Kidney (tissue), 14 donors: ENCODE data around the gene CD69. TPM values are rescaled to one million over a fixed set of nuclear protein-coding genes. Genes with fewer than 3 reads are reported as not detected.

Experiments
- DNase-seq, 5 donors: peaks; one replicate each; pipeline ENCODE4 v3.0.0-alpha.2; 2013 to 2020
- FAIRE-seq: peaks from 2 replicates; lab custom pipeline; 2012; peaks lifted over from hg19 to GRCh38; lab: Jason Lieb, UNC
- H3K27ac ChIP-seq, 2 donors: one replicate each; pipeline ENCODE4 v1.7.0; 2013; ENCODE audit warnings: low read depth in 2 of 2, low read length in 2 of 2, inconsistent platforms in 1 of 2
- H3K27me3 ChIP-seq: one replicate; pipeline ENCODE4 v1.7.1; 2013; ENCODE audit warnings: low read length, inconsistent platforms; ENCODE audit not compliant: control insufficient read depth, insufficient read depth
- H3K36me3 ChIP-seq, 3 donors: one replicate each; pipeline versions ENCODE4 v1.7.0 to v1.7.1; 2013; ENCODE audit warnings: low read length in 3 of 3, control low read depth in 1 of 3, inconsistent platforms in 1 of 3; ENCODE audit not compliant: insufficient read depth in 3 of 3, control insufficient read depth in 2 of 3
- H3K4me1 ChIP-seq, 3 donors: one replicate each; pipeline versions ENCODE4 v1.7.0 to v1.7.1; 2013; ENCODE audit warnings: low read length in 3 of 3, inconsistent platforms in 1 of 3, low read depth in 1 of 3; ENCODE audit not compliant: control insufficient read depth in 2 of 3, insufficient read depth in 2 of 3
- H3K4me3 ChIP-seq, 3 donors: one replicate each; pipeline versions ENCODE4 v1.7.0 to v1.8.1; 2013; ENCODE audit warnings: low read length in 3 of 3, control low read depth in 1 of 3, inconsistent platforms in 1 of 3
- H3K9ac ChIP-seq, 3 donors: one replicate each; pipeline versions ENCODE4 v1.7.0 to v1.7.1; 2013; ENCODE audit warnings: low read length in 3 of 3, control low read depth in 1 of 3, inconsistent platforms in 1 of 3
- H3K9me3 ChIP-seq, 3 donors: one replicate each; pipeline versions ENCODE4 v1.7.0 to v1.7.1; 2013; ENCODE audit warnings: low read length in 3 of 3, control low read depth in 1 of 3, inconsistent platforms in 1 of 3; ENCODE audit not compliant: control insufficient read depth in 2 of 3, insufficient read depth in 1 of 3
- intact Hi-C: fragments of 100-400 bp; cut with DNase I; formaldehyde crosslinking; loops from one replicate; pipeline ENCODE4 v1.11.1; 2022
- polyA plus RNA-seq: library from polyadenylated mRNA; stranded (reverse); fragments of 350-450 nt; fragmentation: Illumina TruSeq; extraction: RNeasy Lipid Tissue Mini Kit (QIAGEN cat#74804); gene quantifications from one replicate; pipeline ENCODE4 v1.2.3, GENCODE V29; 2014; ENCODE audit warnings: low read depth, low replicate concordance; ENCODE audit not compliant: insufficient read depth
- total RNA-seq: library from RNA; stranded (reverse); fragmentation: NEBNext Ultra II Directional; extraction: Animal tissue kit (Norgen Biotek cat#: 25700); gene quantifications from one replicate; pipeline ENCODE4 v1.2.1, GENCODE V29; 2021
- TF ChIP-seq, protein P1 (sequence below): IDR thresholded peaks from 3 replicates; pipeline ENCODE4 v1.5.1; 2012; ENCODE audit warnings: mild to moderate bottlenecking, moderate library complexity, borderline replicate concordance; ENCODE audit not compliant: insufficient read depth; ENCODE audit errors: extremely low read depth
- donor health status: control.
- donor health status: control.
- donor health status: control.
- donor health status: control.
- donor health status: control.
- donor health status: DM: yes; HTN: yes; CAD: no.
- donor health status: Normal renal cell carcinoma (clear cell type).

The CD69 gene
- total and polyA plus RNA-seq, 2 donors from 2014 or later = 2.2 to 25.0 TPM

DNA sequence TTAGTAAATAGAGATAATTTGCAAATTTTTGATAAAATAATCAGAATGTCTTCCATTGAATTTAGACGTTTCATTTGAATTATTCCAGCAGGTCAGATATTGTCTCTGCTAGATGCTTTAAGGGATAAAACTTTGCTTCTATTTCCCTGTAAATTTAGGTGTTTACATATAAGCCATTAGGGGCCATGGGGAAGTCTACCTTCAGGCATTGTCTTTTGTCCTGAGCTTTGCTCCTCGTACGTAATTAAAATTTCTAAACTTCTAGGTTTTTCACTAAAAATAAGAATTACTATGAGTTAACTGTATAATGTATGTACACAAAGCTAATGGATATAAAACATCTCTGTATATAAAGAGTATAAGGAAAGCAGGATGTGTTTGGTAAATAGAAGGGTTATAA, 24.1 kb upstream of the CD69 start:
- FAIRE-seq (no peak), DNase-seq (no peak)
- intact Hi-C loops = no loop called here
- Histone ChIP-seq H3K27me3 (no peaks in the 10 kb centered on the region), H3K9ac (no peak overlapping the region), H3K4me1 (no peaks in the 10 kb centered on the region), H3K4me3 (no peak overlapping the region), H3K27ac (no peak overlapping the region), H3K9me3 (no peaks in the 10 kb centered on the region), H3K36me3 (no peaks in the 10 kb centered on the region)
- TF ChIP-seq, protein P1, sequence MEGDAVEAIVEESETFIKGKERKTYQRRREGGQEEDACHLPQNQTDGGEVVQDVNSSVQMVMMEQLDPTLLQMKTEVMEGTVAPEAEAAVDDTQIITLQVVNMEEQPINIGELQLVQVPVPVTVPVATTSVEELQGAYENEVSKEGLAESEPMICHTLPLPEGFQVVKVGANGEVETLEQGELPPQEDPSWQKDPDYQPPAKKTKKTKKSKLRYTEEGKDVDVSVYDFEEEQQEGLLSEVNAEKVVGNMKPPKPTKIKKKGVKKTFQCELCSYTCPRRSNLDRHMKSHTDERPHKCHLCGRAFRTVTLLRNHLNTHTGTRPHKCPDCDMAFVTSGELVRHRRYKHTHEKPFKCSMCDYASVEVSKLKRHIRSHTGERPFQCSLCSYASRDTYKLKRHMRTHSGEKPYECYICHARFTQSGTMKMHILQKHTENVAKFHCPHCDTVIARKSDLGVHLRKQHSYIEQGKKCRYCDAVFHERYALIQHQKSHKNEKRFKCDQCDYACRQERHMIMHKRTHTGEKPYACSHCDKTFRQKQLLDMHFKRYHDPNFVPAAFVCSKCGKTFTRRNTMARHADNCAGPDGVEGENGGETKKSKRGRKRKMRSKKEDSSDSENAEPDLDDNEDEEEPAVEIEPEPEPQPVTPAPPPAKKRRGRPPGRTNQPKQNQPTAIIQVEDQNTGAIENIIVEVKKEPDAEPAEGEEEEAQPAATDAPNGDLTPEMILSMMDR = no peak

DNA sequence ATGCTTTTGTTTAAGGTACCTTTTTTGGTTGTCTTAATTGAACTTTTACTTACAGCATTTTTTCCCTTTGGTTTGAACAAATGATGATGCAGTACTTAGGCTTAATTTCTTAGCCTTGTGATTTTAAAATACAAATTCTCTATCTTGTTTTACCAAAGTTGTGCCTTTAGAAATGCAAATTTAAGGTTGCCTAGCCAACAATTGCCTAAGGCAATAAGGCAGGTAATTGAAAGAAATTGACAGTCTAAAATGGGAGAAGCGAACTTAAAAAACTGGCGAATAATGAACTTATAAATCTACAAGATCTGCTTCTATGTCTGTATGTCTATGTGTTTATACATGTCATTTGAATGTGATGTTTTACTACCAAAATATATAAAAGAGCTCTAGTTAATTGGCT, 23.6 kb upstream of the CD69 start:
- Histone ChIP-seq H3K27me3 (no peaks in the 10 kb centered on the region), H3K36me3 (no peaks in the 10 kb centered on the region), H3K27ac (no peak overlapping the region), H3K9ac (no peak overlapping the region), H3K4me3 (no peak overlapping the region), H3K9me3 (no peaks in the 10 kb centered on the region), H3K4me1 (no peaks in the 10 kb centered on the region)
- intact Hi-C loops = no loop called here
- no peak for DNase-seq
- FAIRE-seq = no peak
- TF ChIP-seq, protein P1 = no peak

DNA sequence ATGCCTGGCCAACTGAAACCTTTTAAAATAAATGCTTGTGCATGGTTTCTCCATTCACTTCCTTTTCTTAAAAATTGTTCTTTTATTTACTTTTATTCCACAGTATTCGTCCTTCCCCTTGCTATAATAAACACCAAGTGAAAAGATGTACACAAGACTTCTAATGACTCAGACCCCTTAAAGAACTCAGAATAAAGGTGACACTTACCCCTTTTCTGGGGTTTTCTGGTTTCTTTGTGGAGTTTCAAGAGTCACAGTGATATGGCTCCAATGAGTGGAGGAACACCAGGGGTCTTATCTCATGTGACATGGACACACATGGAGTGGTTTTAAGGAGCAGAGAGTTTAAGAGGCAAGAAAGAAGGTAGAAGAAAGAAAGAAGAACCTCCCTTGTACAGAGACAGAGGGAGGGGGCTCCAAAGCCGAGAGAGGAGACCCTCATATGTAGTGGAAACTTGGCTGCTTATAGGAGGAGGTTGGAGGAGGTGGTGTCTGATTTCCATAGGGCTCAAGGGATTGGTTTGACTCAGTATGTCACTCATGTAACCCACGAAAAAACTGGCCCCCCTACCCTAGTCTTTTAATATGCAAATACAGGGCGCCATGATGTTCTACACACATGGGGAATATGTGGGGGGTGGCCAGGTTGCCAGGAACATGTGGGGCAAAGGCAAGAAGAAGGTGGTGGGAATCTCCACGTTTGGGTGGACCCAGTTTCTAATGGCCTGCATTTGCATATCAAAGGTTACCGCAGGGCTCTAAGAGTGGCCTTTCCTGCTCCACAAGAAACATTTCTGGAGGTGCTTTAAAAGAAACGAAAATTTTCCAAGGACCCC, 22.1 kb upstream of the CD69 start:
- no peak for FAIRE-seq
- Histone ChIP-seq H3K36me3 (no peaks in the 10 kb centered on the region), H3K27me3 (no peaks in the 10 kb centered on the region), H3K9ac (no peak overlapping the region), H3K4me3 (no peak overlapping the region), H3K9me3 (no peaks in the 10 kb centered on the region), H3K27ac (no peak overlapping the region), H3K4me1 (no peaks in the 10 kb centered on the region)
- intact Hi-C loops = no loop called here
- TF ChIP-seq, protein P1 = no peak
- no peak for DNase-seq
